GM21381 (cell line): ENCODE results near the gene RASSF6.
A peak's percentile ranks its signal among the peaks of the same experiment; 100 is the strongest.
"Not testable (repeated sequence)": the region's sequence is repeated elsewhere in the genome, so short reads cannot be mapped to it uniquely, and the experiment has no call there.

ENCODE experiments used
- ATAC-seq: cut with Tn5 transposase; IDR thresholded peaks from one replicate; pipeline ENCODE4 v1.9.1; 2021; ENCODE audit warnings: mild to moderate bottlenecking, moderate library complexity; ENCODE audit not compliant: unreplicated experiment

Gene RASSF6

DNA sequence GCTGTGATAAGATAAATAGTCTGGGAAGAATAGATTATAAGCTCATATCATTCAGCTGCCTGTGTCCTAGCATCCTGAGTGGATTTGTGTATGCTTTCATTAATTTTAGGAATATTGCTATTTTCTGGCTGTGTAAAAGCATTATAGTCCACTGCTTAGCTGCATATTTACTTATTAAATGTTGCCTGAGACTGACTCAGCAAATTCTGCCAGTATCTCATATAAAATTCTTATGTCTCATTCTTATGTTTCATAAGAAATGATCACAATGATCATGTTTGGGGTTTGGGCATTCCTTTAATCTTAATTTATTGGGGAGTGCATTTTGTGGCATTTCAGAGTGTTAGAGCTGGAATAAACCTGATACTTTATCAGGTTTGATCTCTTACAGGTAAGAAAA is 34.9 kb downstream of the RASSF6 start:
- no peak for ATAC-seq

- ATAC-seq: no peak
Measured at GRCh38 chr4:73583666-73584065, 36.6 kb downstream of the RASSF6 start.

GRCh38 chr4:73577371-73577770 is 42.9 kb downstream of the RASSF6 start:
- no peak for ATAC-seq

DNA sequence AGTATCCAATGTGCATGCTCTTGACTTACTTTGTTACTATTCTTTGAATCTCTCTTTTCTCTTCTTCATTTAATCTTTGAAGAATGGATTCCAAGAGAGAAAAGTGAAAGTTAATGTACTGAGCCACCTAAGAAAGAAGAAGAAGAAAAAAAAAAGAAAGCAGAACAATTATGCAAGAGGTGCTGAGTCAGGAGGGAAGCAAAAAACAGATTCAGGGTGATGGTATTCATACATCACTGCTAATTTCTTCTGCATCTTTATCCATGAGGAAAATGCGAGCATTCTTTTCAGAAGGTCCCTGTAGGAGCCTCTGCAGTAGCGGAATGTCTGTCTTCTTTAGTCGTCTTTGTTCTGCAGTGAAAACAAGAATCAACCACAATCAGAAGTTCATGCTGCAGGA is 43.9 kb downstream of the RASSF6 start:
- no peak for ATAC-seq

GRCh38 chr4:73575660-73576059 is 44.6 kb downstream of the RASSF6 start:
- ATAC-seq: no peak

DNA sequence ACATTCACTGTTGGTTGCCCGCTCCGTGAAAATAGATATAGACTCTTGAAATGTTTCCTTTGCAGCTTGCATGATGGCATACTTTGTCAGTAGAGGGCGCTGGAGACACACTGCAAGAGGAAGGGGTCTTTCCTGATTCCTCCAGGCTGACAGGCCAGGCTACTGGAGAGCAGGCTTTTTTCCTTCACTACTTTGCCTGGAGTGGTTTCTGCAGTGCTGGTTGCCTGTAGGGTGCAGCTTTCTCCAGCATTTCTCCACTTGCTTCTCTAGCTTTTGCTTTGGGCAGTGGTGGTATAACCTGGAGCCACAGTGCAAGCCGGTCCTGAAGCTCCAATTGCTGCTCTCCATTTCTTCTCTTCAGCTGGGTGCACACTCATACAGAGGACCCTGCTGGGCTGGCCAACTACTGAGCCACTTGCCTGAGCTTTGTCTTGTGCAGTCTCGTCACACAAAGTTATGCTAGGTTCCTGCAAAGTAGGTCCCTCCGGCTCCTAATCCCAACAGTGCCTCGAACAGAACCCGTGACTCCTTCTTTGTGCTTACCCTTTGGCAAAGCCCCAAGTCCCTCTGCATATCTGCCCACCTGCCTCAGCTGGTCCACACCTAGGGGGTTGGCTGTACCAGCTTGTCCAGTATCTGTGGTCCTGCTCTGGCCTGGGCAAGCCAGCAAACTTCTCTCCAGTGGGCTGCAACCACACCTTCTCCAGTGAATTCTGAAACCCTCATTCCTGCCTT is 46.3 kb downstream of the RASSF6 start:
- peak; percentile 67 for ATAC-seq

GRCh38 chr4:73550865-73551264 is 69.4 kb downstream of the RASSF6 start:
- ATAC-seq: not testable (repeated sequence)

GRCh38 chr4:73544620-73545019 is 75.6 kb downstream of the RASSF6 start:
- no peak for ATAC-seq

DNA sequence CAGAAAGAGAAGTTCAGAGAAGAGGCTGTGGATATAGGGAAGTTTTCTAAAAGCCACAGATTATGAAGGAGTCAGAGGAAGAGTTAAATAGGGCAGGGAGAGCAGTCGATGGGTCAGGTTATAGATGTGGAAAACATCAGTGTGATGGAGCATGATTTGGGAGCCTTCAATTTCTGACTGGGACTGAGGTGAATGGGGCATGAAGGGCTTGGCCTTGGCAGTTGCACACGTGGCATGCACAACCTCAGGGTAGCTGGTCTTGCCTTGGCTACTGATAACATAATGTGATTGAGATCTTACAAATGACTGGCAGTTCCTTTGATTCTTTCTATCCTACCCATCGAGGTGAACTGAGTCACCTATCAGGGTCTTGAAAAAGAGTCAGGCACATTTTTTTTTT is 79.0 kb downstream of the RASSF6 start:
- no peak for ATAC-seq

DNA sequence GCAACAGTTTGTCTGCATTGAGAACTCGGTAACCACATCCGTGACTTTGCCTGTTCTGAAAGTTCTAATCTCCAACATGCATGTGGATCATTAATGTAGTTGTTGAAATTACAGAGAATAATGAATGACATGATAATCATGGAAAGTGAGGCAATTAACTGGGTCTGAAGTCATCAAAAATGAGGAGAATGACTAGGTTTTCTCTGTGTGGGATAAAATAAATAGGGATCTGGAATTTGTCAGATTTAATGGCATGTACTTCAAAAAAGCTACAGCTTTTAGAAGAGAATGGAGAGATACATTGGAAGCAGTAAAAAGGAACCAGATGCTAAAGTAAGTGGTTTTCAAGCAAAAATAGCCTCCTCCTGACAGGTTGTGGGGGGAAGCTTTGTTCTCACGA is 79.4 kb downstream of the RASSF6 start:
- ATAC-seq: no peak

- no peak for ATAC-seq
Measured at GRCh38 chr4:73539386-73539785, 80.8 kb downstream of the RASSF6 start.

DNA sequence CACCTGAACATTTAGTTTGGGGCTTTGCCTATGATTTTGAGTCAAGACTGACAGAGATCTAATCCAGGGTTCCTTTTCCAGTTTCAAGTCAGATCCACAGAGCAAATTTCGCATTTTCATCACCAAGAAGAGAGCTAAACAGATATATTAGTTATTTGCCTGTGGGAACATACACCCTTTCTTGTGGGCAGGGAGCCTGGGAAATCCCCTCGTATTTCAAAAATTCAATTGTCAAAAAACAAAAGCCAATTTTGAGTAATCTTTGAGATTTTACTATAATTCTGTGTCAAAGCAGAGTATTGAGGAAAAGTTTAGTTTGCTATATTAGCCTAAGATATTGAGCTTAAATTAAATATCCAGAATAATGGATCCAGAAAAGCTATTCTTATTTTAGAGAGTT is 82.1 kb downstream of the RASSF6 start:
- no peak for ATAC-seq

DNA sequence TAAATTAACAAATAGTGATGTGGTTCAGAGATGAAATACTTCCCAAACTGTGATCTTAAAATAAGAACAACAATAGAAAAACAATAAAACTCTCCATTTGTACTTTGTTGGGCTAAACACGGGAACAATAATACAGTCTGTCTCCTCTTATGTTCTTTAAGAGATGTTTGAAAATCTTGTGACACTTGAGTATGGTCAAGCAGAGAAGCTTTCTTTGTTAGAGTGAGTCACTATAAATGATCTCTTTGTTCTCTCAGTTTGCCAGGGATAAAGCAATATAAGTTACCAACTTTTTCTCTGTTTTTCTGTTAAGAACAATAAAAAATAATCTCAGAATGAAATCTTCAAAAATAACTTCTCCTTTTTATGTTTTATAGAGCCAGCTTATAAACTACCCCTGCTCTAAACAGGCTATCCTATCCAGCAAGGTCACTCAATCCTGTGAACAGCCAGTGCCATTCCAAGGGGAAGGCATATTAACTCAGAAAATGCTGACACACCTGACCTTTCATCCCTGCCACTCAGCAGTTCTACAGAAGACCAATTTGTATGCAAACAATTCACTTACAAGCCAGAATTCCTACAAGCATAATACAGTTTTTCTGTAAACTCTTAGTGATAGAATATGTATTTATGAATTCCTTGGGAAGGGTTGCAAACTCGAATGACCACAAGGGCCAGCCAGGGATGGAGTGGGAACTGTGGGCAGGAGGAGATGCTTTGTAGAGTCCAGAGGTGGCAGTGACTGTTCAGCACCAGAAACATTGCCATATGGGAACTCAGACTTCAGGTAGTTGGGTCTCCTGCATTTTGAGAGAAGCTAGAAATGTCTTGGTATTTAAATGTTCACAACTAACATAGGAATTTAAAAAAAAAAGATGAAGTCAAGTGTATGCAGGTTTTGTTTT is 86.5 kb downstream of the RASSF6 start:
- ATAC-seq: no peak

DNA sequence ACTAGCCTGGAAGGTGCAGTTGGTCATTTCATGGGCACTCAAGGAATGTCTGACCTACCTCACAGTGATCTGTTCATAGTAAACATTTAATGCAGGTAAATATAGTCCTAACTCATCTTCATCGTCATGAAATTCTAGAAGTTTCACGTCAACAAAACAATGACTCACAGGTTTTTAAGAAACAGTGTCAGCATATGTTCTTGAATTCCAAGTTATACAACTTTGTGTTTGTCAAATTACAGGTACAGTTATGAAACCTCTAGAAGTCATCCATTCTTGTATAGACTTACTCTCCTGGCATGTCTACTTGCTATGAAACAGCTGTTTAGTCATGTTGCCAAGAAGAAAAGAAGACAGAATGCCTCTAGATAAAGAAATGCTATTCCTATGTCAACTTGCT is 92.1 kb downstream of the RASSF6 start:
- ATAC-seq: no peak

DNA sequence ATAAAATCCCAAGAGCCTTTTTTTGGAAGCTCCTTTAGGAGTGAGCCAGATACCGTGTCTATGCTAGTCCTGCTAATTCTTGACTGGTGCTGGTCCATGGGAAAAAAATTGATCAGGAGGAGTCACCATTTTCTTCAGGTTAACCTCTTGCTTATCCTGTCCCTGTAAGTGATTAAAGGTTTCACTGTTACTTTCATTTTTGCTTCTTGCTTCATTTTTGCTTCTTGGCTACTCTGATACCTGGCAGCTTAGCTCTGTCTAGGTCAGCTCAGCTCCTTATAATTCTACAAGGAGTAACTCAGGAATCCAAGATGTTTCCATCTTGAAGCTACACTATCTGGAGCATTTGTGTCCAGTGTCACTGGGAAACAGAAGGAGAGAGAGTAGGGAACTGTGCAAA is 93.0 kb downstream of the RASSF6 start:
- ATAC-seq: peak; percentile 69

- no peak for ATAC-seq
Measured at GRCh38 chr4:73525611-73526010, 94.6 kb downstream of the RASSF6 start.

GRCh38 chr4:73523126-73523525 is 97.1 kb downstream of the RASSF6 start:
- ATAC-seq: no peak
